HepG2 (cell line): Measurements from ENCODE around the gene SGMS1. TPM values are rescaled to one million over a fixed set of nuclear protein-coding genes. Genes with fewer than 3 reads are reported as not detected.

Experiments used
- GATAD2A ChIP-seq: IDR thresholded peaks from 2 replicates; pipeline ENCODE4 v1.6.1; 2016
- HCFC1 ChIP-seq: fragments of 150-350 bp; IDR thresholded peaks from 2 replicates; pipeline ENCODE4 v1.6.1; 2014; ENCODE audit warnings: low read depth, low read length
- JDP2 ChIP-seq: sonication (generic); formaldehyde crosslinking; IDR thresholded peaks from 2 replicates; pipeline ENCODE4 v1.8.1; 2022; ENCODE audit warnings: missing genetic modification reagents, borderline replicate concordance
- KDM3A ChIP-seq: IDR thresholded peaks from 2 replicates; pipeline ENCODE4 v1.6.1; 2018; ENCODE audit warnings: low read depth, missing compliant biosample characterization
- MTF1 ChIP-seq: sonication (generic); formaldehyde crosslinking; IDR thresholded peaks from 2 replicates; pipeline ENCODE4 v1.5.0; 2020; ENCODE audit warnings: missing genetic modification reagents
- NBN ChIP-seq: fragments of 450-650 bp; conservative IDR thresholded peaks from 2 replicates; pipeline ENCODE4 v1.6.1; 2017
- PPARG ChIP-seq: conservative IDR thresholded peaks from 2 replicates; pipeline ENCODE4 v1.6.1; 2016; ENCODE audit warnings: missing biosample characterization, missing genetic modification reagents
- SAP130 ChIP-seq: IDR thresholded peaks from 2 replicates; pipeline ENCODE4 v1.6.1; 2016; ENCODE audit warnings: low read depth
- TMF1 ChIP-seq: sonication (generic); formaldehyde crosslinking; IDR thresholded peaks from 2 replicates; pipeline ENCODE4 v1.8.1; 2022; ENCODE audit warnings: low read depth, missing genetic modification reagents
- ZBTB2 ChIP-seq: sonication (generic); formaldehyde crosslinking; IDR thresholded peaks from 2 replicates; pipeline ENCODE4 v1.8.0; 2022; ENCODE audit warnings: low read depth, missing genetic modification reagents
- ZNF20 ChIP-seq: sonication (generic); formaldehyde crosslinking; IDR thresholded peaks from 2 replicates; pipeline ENCODE4 v1.4.0; 2020; ENCODE audit warnings: mild to moderate bottlenecking, moderate library complexity, missing genetic modification reagents
- ZNF605 ChIP-seq: sonication (generic); formaldehyde crosslinking; IDR thresholded peaks from 2 replicates; pipeline ENCODE4 v1.8.0; 2022; ENCODE audit warnings: mild to moderate bottlenecking, missing genetic modification reagents
- ZNF772 ChIP-seq: sonication (generic); formaldehyde crosslinking; IDR thresholded peaks from 2 replicates; pipeline ENCODE4 v1.5.0; 2020; ENCODE audit warnings: mild to moderate bottlenecking, missing genetic modification reagents
- ZNF883 ChIP-seq: sonication (generic); formaldehyde crosslinking; IDR thresholded peaks from 2 replicates; pipeline ENCODE4 v1.5.1; 2020; ENCODE audit warnings: mild to moderate bottlenecking, missing genetic modification reagents; ENCODE audit errors: not compliant biosample characterization
- polyA plus RNA-seq, 8 experiments: library from polyadenylated mRNA; depleted of rRNA in 3 of 8; stranded (reverse) in 7 of 8; unstranded in 1 of 8; fragments of >200 nt; fragmentation: Illumina TruSeq in 4 of 8; extraction: Trizol in 4 of 8; gene quantifications; 2 replicates each; pipeline versions ENCODE4 v1.2.1 to v1.2.3, GENCODE V29; 2011 to 2016; ENCODE audit warnings: low read depth in 4 of 8, missing spikeins in 1 of 8, mixed read lengths in 1 of 8; ENCODE audit not compliant: insufficient read depth in 1 of 8
- total RNA-seq, 5 experiments: library from RNA; depleted of rRNA; stranded (reverse); fragments of >200 nt; fragmentation: Illumina TruSeq; extraction: Trizol; gene quantifications; 2 replicates each; pipeline ENCODE4 v1.2.3, GENCODE V29; 2016; ENCODE audit warnings: low read depth in 1 of 5
- TF ChIP-seq, protein P1 (sequence below): sonication (generic); formaldehyde crosslinking; IDR thresholded peaks from 2 replicates; pipeline ENCODE4 v1.5.0; 2020; ENCODE audit warnings: mild to moderate bottlenecking, missing genetic modification reagents, moderate library complexity
- TF ChIP-seq, protein P2 (sequence below): IDR thresholded peaks from 2 replicates; pipeline ENCODE4 v1.6.1; 2016
- TF ChIP-seq, protein P3 (sequence below): sonication (generic); formaldehyde crosslinking; IDR thresholded peaks from 2 replicates; pipeline ENCODE4 v1.8.1; 2023; ENCODE audit warnings: mild to moderate bottlenecking, inconsistent platforms, moderate library complexity, missing genetic modification reagents, borderline replicate concordance
- TF ChIP-seq, protein P4 (sequence below): sonication (generic); formaldehyde crosslinking; conservative IDR thresholded peaks from 2 replicates; pipeline ENCODE4 v1.8.0; 2022; ENCODE audit warnings: missing genetic modification reagents
- TF ChIP-seq, protein P5 (sequence below): sonication (generic); formaldehyde crosslinking; conservative IDR thresholded peaks from 2 replicates; pipeline ENCODE4 v1.8.1; 2023; ENCODE audit warnings: missing genetic modification reagents
- TF ChIP-seq, protein P6 (sequence below): sonication (generic); formaldehyde crosslinking; IDR thresholded peaks from 2 replicates; pipeline ENCODE4 v1.4.0; 2020; ENCODE audit warnings: missing genetic modification reagents, low read depth, mild to moderate bottlenecking, borderline replicate concordance

SGMS1 gene
- total and polyA plus RNA-seq, 2 of the 13 experiments (the other 11 are each of a cell fraction or from before 2014, with no cell fraction given) = 6.5 to 15.1 TPM

- TF ChIP-seq, protein P1, sequence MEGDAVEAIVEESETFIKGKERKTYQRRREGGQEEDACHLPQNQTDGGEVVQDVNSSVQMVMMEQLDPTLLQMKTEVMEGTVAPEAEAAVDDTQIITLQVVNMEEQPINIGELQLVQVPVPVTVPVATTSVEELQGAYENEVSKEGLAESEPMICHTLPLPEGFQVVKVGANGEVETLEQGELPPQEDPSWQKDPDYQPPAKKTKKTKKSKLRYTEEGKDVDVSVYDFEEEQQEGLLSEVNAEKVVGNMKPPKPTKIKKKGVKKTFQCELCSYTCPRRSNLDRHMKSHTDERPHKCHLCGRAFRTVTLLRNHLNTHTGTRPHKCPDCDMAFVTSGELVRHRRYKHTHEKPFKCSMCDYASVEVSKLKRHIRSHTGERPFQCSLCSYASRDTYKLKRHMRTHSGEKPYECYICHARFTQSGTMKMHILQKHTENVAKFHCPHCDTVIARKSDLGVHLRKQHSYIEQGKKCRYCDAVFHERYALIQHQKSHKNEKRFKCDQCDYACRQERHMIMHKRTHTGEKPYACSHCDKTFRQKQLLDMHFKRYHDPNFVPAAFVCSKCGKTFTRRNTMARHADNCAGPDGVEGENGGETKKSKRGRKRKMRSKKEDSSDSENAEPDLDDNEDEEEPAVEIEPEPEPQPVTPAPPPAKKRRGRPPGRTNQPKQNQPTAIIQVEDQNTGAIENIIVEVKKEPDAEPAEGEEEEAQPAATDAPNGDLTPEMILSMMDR (CRISPR knock-in tag) = no peak
- TF ChIP-seq, protein P2, sequence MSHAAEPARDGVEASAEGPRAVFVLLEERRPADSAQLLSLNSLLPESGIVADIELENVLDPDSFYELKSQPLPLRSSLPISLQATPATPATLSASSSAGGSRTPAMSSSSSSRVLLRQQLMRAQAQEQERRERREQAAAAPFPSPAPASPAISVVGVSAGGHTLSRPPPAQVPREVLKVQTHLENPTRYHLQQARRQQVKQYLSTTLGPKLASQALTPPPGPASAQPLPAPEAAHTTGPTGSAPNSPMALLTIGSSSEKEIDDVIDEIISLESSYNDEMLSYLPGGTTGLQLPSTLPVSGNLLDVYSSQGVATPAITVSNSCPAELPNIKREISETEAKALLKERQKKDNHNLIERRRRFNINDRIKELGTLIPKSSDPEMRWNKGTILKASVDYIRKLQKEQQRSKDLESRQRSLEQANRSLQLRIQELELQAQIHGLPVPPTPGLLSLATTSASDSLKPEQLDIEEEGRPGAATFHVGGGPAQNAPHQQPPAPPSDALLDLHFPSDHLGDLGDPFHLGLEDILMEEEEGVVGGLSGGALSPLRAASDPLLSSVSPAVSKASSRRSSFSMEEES (CRISPR knock-in tag) = no peak
- TF ChIP-seq ZBTB2 (peak; percentile 70), TMF1 (CRISPR knock-in tag) (no peak), ZNF20 (CRISPR knock-in tag) (no peak; the same call in 1 of the 2 replicates), PPARG (CRISPR knock-in tag) (0 out of 2 replicates have a peak, but pooled peaks have one; percentile 15), HCFC1 (no peak), NBN (no peak), KDM3A (CRISPR knock-in tag) (no peak), ZNF883 (CRISPR knock-in tag) (no peak), JDP2 (CRISPR knock-in tag) (no peak), MTF1 (CRISPR knock-in tag) (no peak), GATAD2A (CRISPR knock-in tag) (no peak), SAP130 (CRISPR knock-in tag) (peak; percentile 72), ZNF605 (no peak; the same call in 1 of the 2 replicates), ZNF772 (CRISPR knock-in tag) (peak; percentile 52)
- TF ChIP-seq, protein P3, sequence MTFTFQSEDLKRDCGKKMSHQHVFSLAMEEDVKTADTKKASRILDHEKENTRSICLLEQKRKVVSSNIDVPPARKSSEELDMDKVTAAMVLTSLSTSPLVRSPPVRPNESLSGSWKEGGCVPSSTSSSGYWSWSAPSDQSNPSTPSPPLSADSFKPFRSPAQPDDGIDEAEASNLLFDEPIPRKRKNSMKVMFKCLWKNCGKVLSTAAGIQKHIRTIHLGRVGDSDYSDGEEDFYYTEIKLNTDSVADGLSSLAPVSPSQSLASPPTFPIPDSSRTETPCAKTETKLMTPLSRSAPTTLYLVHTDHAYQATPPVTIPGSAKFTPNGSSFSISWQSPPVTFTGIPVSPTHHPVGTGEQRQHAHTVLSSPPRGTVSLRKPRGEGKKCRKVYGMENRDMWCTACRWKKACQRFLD (CRISPR knock-in tag) = no peak
- TF ChIP-seq, protein P4, sequence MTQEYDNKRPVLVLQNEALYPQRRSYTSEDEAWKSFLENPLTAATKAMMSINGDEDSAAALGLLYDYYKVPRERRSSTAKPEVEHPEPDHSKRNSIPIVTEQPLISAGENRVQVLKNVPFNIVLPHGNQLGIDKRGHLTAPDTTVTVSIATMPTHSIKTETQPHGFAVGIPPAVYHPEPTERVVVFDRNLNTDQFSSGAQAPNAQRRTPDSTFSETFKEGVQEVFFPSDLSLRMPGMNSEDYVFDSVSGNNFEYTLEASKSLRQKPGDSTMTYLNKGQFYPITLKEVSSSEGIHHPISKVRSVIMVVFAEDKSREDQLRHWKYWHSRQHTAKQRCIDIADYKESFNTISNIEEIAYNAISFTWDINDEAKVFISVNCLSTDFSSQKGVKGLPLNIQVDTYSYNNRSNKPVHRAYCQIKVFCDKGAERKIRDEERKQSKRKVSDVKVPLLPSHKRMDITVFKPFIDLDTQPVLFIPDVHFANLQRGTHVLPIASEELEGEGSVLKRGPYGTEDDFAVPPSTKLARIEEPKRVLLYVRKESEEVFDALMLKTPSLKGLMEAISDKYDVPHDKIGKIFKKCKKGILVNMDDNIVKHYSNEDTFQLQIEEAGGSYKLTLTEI (CRISPR knock-in tag) = no peak
- TF ChIP-seq, protein P5, sequence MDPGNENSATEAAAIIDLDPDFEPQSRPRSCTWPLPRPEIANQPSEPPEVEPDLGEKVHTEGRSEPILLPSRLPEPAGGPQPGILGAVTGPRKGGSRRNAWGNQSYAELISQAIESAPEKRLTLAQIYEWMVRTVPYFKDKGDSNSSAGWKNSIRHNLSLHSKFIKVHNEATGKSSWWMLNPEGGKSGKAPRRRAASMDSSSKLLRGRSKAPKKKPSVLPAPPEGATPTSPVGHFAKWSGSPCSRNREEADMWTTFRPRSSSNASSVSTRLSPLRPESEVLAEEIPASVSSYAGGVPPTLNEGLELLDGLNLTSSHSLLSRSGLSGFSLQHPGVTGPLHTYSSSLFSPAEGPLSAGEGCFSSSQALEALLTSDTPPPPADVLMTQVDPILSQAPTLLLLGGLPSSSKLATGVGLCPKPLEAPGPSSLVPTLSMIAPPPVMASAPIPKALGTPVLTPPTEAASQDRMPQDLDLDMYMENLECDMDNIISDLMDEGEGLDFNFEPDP = no peak
- TF ChIP-seq, protein P6, sequence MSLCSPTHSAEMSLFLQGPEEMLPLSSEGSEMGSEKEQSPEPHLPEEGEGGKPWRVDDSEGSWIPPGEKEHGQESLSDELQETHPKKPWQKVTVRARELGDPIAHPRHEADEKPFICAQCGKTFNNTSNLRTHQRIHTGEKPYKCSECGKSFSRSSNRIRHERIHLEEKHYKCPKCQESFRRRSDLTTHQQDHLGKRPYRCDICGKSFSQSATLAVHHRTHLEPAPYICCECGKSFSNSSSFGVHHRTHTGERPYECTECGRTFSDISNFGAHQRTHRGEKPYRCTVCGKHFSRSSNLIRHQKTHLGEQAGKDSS (CRISPR knock-in tag) = peak; percentile 32; the same call in 1 of the 2 replicates
These were observed at the start of gene SGMS1 (continued) for GRCh38 chr10:50623663-50624412.
